HCT116 (cell line): ENCODE measurements around the gene FBN1. TPM values are rescaled to one million over a fixed set of nuclear protein-coding genes. Genes with fewer than 3 reads are reported as not detected.

Source experiments
- ATAC-seq: fragments of 200-7000 bp; cut with Tn5 transposase; 2 replicates; pipeline ENCODE4 v1.9.1; 2020; ENCODE audit warnings: mild to moderate bottlenecking, moderate library complexity
- BruUV-seq: library from RNA; stranded (reverse); fragments of 400-500 nt; replicated peaks from 2 replicates; lab custom pipeline; 2021; lab: Mats Ljungman, UMichigan
- CTCF ChIA-PET: fragments of 300-600 bp; sonication (Branson Sonifier 250); formaldehyde crosslinking; loops from one replicate; lab custom pipeline; 2021; ENCODE audit warnings: antibody characterized with exemption; lab: Charles Lee
- POLR2A ChIA-PET: fragments of 300-600, 350-600 bp; sonication (Branson Sonifier 250); formaldehyde crosslinking; loops from one replicate; lab custom pipeline; 2021; ENCODE audit warnings: antibody characterized with exemption; lab: Charles Lee
- RAD21 ChIA-PET, 2 experiments: fragments of 300-600 bp; sonication (Branson Sonifier 250); formaldehyde crosslinking; loops; one replicate each; lab custom pipeline; 2023; ENCODE audit warnings: low total read pairs in 2 of 2; ENCODE audit not compliant: uncharacterized antibody in 2 of 2, unreplicated experiment in 2 of 2, low non-redundant PET in 1 of 2; lab: Charles Lee
- DNase-seq: peaks from one replicate; pipeline ENCODE4 v3.0.0-alpha.2; 2010; ENCODE audit warnings: low read depth, low spot score
- H2AFZ ChIP-seq: fragments of 200-600 bp; shearing (Covaris generic), sonication (generic); 2 replicates; pipeline ENCODE4 v1.6.1; 2017; ENCODE audit warnings: low read depth, mixed run types, mixed read lengths, antibody characterized with exemption, low read length; ENCODE audit not compliant: poor library complexity, severe bottlenecking
- H3K27ac ChIP-seq: 2 replicates; pipeline ENCODE4 v1.5.1; 2012; ENCODE audit warnings: low read depth, low read length
- H3K27me3 ChIP-seq: fragments of 200-600 bp; sonication (generic); 2 replicates; pipeline ENCODE4 v1.6.1; 2016; ENCODE audit warnings: mixed run types, low read length, mixed read lengths; ENCODE audit not compliant: insufficient read depth
- H3K36me3 ChIP-seq, 2 experiments: fragments of 200-500 bp in 1 of 2; fragments of 200-600 bp in 1 of 2; sonication (Bioruptor generic) in 1 of 2; sonication (generic) in 1 of 2; 2 replicates each; pipeline versions ENCODE4 v1.5.1 to v1.6.1; 2014 to 2016; ENCODE audit warnings: low read length in 2 of 2, inconsistent platforms in 1 of 2, mixed read lengths in 1 of 2, mixed run types in 1 of 2; ENCODE audit not compliant: insufficient read depth in 2 of 2, control insufficient read depth in 1 of 2
- H3K4me1 ChIP-seq, 2 experiments: fragments of 200-600 bp in 1 of 2; sonication (generic) in 1 of 2; 2 replicates each; pipeline versions ENCODE4 v1.5.1 to v1.6.1; 2012 to 2017; ENCODE audit warnings: low read length in 2 of 2, inconsistent platforms in 1 of 2, mild to moderate bottlenecking in 1 of 2, mixed read lengths in 1 of 2, mixed run types in 1 of 2, moderate library complexity in 1 of 2; ENCODE audit not compliant: insufficient read depth in 2 of 2, control insufficient read depth in 1 of 2
- H3K4me2 ChIP-seq: fragments of 200-600 bp; sonication (generic); 2 replicates; pipeline ENCODE4 v1.6.1; 2017; ENCODE audit warnings: mixed run types, low read length, mixed read lengths
- H3K4me3 ChIP-seq, 2 experiments: fragments of 200-600 bp in 1 of 2; sonication (generic) in 1 of 2; replicated peaks in 1 of 2; 2 replicates each; pipeline ENCODE4 v1.5.1; 2011 to 2016; ENCODE audit warnings: low read length in 2 of 2, control low read depth in 1 of 2, low read depth in 1 of 2, mild to moderate bottlenecking in 1 of 2, mixed read lengths in 1 of 2, mixed run types in 1 of 2
- H3K79me2 ChIP-seq: fragments of 200-600 bp; sonication (generic); 2 replicates; pipeline ENCODE4 v1.6.1; 2017; ENCODE audit warnings: mild to moderate bottlenecking, mixed run types, low read length, moderate library complexity, mixed read lengths; ENCODE audit not compliant: insufficient read depth
- H3K9ac ChIP-seq: fragments of 200-600 bp; sonication (generic); 2 replicates; pipeline ENCODE4 v1.6.1; 2016; ENCODE audit warnings: low read length, mixed read lengths
- H3K9me2 ChIP-seq: fragments of 200-600 bp; sonication (generic), shearing (Covaris generic); 2 replicates; pipeline ENCODE4 v1.6.1; 2017; ENCODE audit warnings: mixed run types, mild to moderate bottlenecking, moderate library complexity; ENCODE audit not compliant: insufficient read depth
- H3K9me3 ChIP-seq, 2 experiments: fragments of 200-500 bp in 1 of 2; fragments of 200-600 bp in 1 of 2; sonication (Bioruptor generic) in 1 of 2; sonication (generic) in 1 of 2; 2 replicates each; pipeline ENCODE4 v1.6.1; 2014 to 2017; ENCODE audit warnings: low read length in 2 of 2, mixed read lengths in 2 of 2, inconsistent platforms in 1 of 2, low read depth in 1 of 2, mild to moderate bottlenecking in 1 of 2, mixed run types in 1 of 2, moderate library complexity in 1 of 2; ENCODE audit not compliant: control insufficient read depth in 1 of 2, insufficient read depth in 1 of 2
- H4K20me1 ChIP-seq: fragments of 200-600 bp; sonication (generic), shearing (Covaris generic); 2 replicates; pipeline ENCODE4 v1.6.1; 2017; ENCODE audit warnings: mixed run types, mild to moderate bottlenecking, moderate library complexity; ENCODE audit not compliant: insufficient read depth
- CBX3 ChIP-seq: IDR thresholded peaks from 2 replicates; pipeline ENCODE4 v1.6.1; 2012; ENCODE audit warnings: low read depth
- CEBPB ChIP-seq: IDR thresholded peaks from 2 replicates; pipeline ENCODE4 v1.6.1; 2012; ENCODE audit warnings: low read depth
- CTCF ChIP-seq, 3 experiments: fragments of 200-600 bp in 1 of 3; sonication (generic) in 1 of 3; IDR thresholded peaks in 2 of 3; conservative IDR thresholded peaks in 1 of 3; 2 replicates each; pipeline ENCODE4 v1.5.1; 2012 to 2017; ENCODE audit warnings: low read depth in 2 of 3, low read length in 2 of 3, antibody characterized with exemption in 1 of 3, borderline replicate concordance in 1 of 3, control low read depth in 1 of 3, mild to moderate bottlenecking in 1 of 3, mixed read lengths in 1 of 3, mixed run types in 1 of 3, moderate library complexity in 1 of 3; ENCODE audit not compliant: insufficient read depth in 1 of 3
- ELF1 ChIP-seq: IDR thresholded peaks from 2 replicates; pipeline ENCODE4 v1.6.1; 2012; ENCODE audit warnings: low read depth, borderline replicate concordance
- EZH2 ChIP-seq: fragments of 200-600 bp; sonication (generic); IDR thresholded peaks from 2 replicates; pipeline ENCODE4 v1.6.1; 2017; ENCODE audit warnings: antibody characterized with exemption, mixed run types
- EZH2phosphoT487 ChIP-seq: fragments of 200-600 bp; IDR thresholded peaks from 2 replicates; pipeline ENCODE4 v1.6.1; 2018; ENCODE audit warnings: antibody characterized with exemption, borderline replicate concordance
- JUND ChIP-seq: IDR thresholded peaks from 2 replicates; pipeline ENCODE4 v1.6.1; 2012
- MAX ChIP-seq: IDR thresholded peaks from 2 replicates; pipeline ENCODE4 v1.6.1; 2012
- POLR2AphosphoS5 ChIP-seq: IDR thresholded peaks from 2 replicates; pipeline ENCODE4 v1.6.1; 2011; ENCODE audit warnings: mild to moderate bottlenecking, low read depth, low read length, moderate library complexity
- RAD21 ChIP-seq: IDR thresholded peaks from 2 replicates; pipeline ENCODE4 v1.6.1; 2012; ENCODE audit warnings: low read depth, mild to moderate bottlenecking
- SP1 ChIP-seq: IDR thresholded peaks from 2 replicates; pipeline ENCODE4 v1.6.1; 2012; ENCODE audit warnings: low read depth
- TCF7L2 ChIP-seq: IDR thresholded peaks from 2 replicates; pipeline ENCODE4 v1.7.0; 2011; ENCODE audit warnings: borderline replicate concordance, inconsistent platforms; ENCODE audit not compliant: insufficient read depth, insufficient read length; ENCODE audit errors: extremely low read depth
- YY1 ChIP-seq: IDR thresholded peaks from 2 replicates; pipeline ENCODE4 v1.6.1; 2011; ENCODE audit warnings: low read length, low read depth, moderate library complexity, mild to moderate bottlenecking; ENCODE audit not compliant: insufficient replicate concordance; ENCODE audit errors: extremely low read depth
- ZBTB33 ChIP-seq: IDR thresholded peaks from 2 replicates; pipeline ENCODE4 v1.6.1; 2011; ENCODE audit warnings: mild to moderate bottlenecking, low read length, moderate library complexity; ENCODE audit not compliant: insufficient replicate concordance; ENCODE audit errors: extremely low read depth
- ZNF274 ChIP-seq: fragments of 200-500 bp; sonication (Bioruptor generic); IDR thresholded peaks from 2 replicates; pipeline ENCODE4 v1.6.1; 2014; ENCODE audit warnings: mild to moderate bottlenecking, low read depth, low read length, inconsistent platforms
- intact Hi-C: fragments of 100-400 bp; cut with micrococcal nuclease; formaldehyde crosslinking; loops from 2 replicates; pipeline ENCODE4 v1.10.0; 2022
- total RNA-seq: library from RNA; stranded (reverse); gene quantifications from one replicate; pipeline ENCODE4 v1.2.1, GENCODE V29; 2021; ENCODE audit not compliant: unreplicated experiment

Gene FBN1
- total RNA-seq, 1 experiment from 2014 or later, result 1.7 TPM

- intact Hi-C loops, result no loop called here
- no peak for TF ChIP-seq ZNF274
- no peak for TF ChIP-seq EZH2phosphoT487
- TF ChIP-seq EZH2, result no peak
- no peak for TF ChIP-seq CEBPB
- TF ChIP-seq JUND, result no peak
- no peak for TF ChIP-seq MAX
- TF ChIP-seq ELF1, result no peak
- no peak for TF ChIP-seq POLR2AphosphoS5
- TF ChIP-seq YY1, result no peak
- TF ChIP-seq RAD21, result no peak
- TF ChIP-seq TCF7L2, result no peak
- no peak for TF ChIP-seq CTCF (IDR thresholded peaks at IDR 0.05 in 2 of 3, conservative IDR thresholded peaks at IDR 0.05 in 1 of 3; ENCODE audit: borderline replicate concordance in 1 of 3, insufficient read depth in 1 of 3, low read depth in 2 of 3, low read length in 2 of 3)
- TF ChIP-seq CBX3, result no peak
- no peak for TF ChIP-seq SP1
- TF ChIP-seq ZBTB33, result no peak
- no peak overlapping the region for H3K27ac ChIP-seq
- ChIA-PET POLR2A (no interaction called here), RAD21 (no interaction called here), CTCF (no interaction called here)
- H3K27me3 ChIP-seq, result no peaks in the 10 kb centered on the region
- no peaks in the 10 kb centered on the region for H3K9me3 ChIP-seq
- no peaks in the 10 kb centered on the region for H3K9me2 ChIP-seq
- H3K79me2 ChIP-seq, result no peaks in the 10 kb centered on the region
- no peak for ATAC-seq
- H3K4me1 ChIP-seq, result no peaks in the 10 kb centered on the region; a peak in 1 of 4 replicates
- DNase-seq, result no peak
- H2AFZ ChIP-seq, result no peak overlapping the region
- BruUV-seq, result no TSS peak
- H4K20me1 ChIP-seq, result no peaks in the 10 kb centered on the region
- H3K4me2 ChIP-seq, result no peak overlapping the region
- H3K9ac ChIP-seq, result no peak overlapping the region
- no peak overlapping the region for H3K4me3 ChIP-seq
- H3K36me3 ChIP-seq, result no peaks in the 10 kb centered on the region
These were observed 146.7 kb downstream of the FBN1 start for GRCh38 chr15:48498828-48499227.
